ENCODE data around the gene CASP4. TPM values are rescaled to one million over a fixed set of nuclear protein-coding genes. Genes with fewer than 3 reads are reported as not detected.

CASP4 gene
- polyA plus RNA-seq, 1 donor from 2014 or later: not detected

GRCh38 chr11:104918113-104918824, 50.1 kb downstream of the CASP4 start:
- H3K4me3 ChIP-seq (ENCODE audit: low read length): no peak overlapping the region

More at GRCh38 chr11:104918113-104918824, 50.1 kb downstream of the CASP4 start:
- H3K36me3 ChIP-seq (ENCODE audit: insufficient read depth, low read length): no peaks in the 10 kb centered on the region
- H3F3A ChIP-seq (ENCODE audit: insufficient read depth, low read length, poor library complexity, severe bottlenecking): no peaks in the 10 kb centered on the region
- no peaks in the 10 kb centered on the region for H3K27me3 ChIP-seq (ENCODE audit: insufficient read depth, low read depth, low read length)
- no peak overlapping the region for H3K27ac ChIP-seq (ENCODE audit: low read length)
- no peak overlapping the region for H3K9ac ChIP-seq (ENCODE audit: low read length)
- TF ChIP-seq TAF1 (IDR thresholded peaks at IDR 0.05; ENCODE audit: low read depth) (no peak), POLR2AphosphoS5 (IDR thresholded peaks at IDR 0.05) (no peak), SMC3 (conservative IDR thresholded peaks at IDR 0.05; ENCODE audit: poor library complexity) (no peak), EP300 (conservative IDR thresholded peaks at IDR 0.05; ENCODE audit: poor library complexity, severe bottlenecking) (no peak), MXI1 (conservative IDR thresholded peaks at IDR 0.05; ENCODE audit: poor library complexity, severe bottlenecking) (no peak), REST (IDR thresholded peaks at IDR 0.05; ENCODE audit: borderline replicate concordance) (no peak), RAD21 (conservative IDR thresholded peaks at IDR 0.05) (no peak), EZH2 (IDR thresholded peaks at IDR 0.05; ENCODE audit: borderline replicate concordance, insufficient read depth, low read length, poor library complexity, severe bottlenecking) (no peak), CTCF (IDR thresholded peaks at IDR 0.05; ENCODE audit: poor library complexity, severe bottlenecking) (no peak)
- no peaks in the 10 kb centered on the region for H4K20me1 ChIP-seq (ENCODE audit: insufficient read depth)
- no peaks in the 10 kb centered on the region for H3K9me2 ChIP-seq (ENCODE audit: insufficient read depth, low read length)
- no peak overlapping the region for H2AFZ ChIP-seq (ENCODE audit: low read depth, low read length)
- no peak overlapping the region for H3K4me2 ChIP-seq (ENCODE audit: low read length)
- no peaks in the 10 kb centered on the region for H3K9me3 ChIP-seq (ENCODE audit: low read length)
- no peaks in the 10 kb centered on the region for H3K79me2 ChIP-seq (replicated peaks; ENCODE audit: insufficient read depth, low read length)

Measured in neural cell (in vitro differentiated cells).